ENCODE measurements around the gene PRKCA.
A peak's percentile ranks its signal among the peaks of the same experiment; 100 is the strongest.
"Not testable (repeated sequence)": the region's sequence is repeated elsewhere in the genome, so short reads cannot be mapped to it uniquely, and the experiment has no call there.

The PRKCA gene

GRCh38 chr17:66301864-66302741 is at the start of gene PRKCA:
Gene PRKCA (plus strand): TSS chr17:66302613.
- Mint-ChIP-seq H3K27me3 (ENCODE audit: low read depth) (peaks cover 19% of the 10 kb centered on the region), H3K36me3 (ENCODE audit: low read depth) (peaks cover 19% of the 10 kb centered on the region), H3K27ac (peak within 1 kb of the TSS; percentile 89), H3K4me1 (ENCODE audit: low read depth) (peaks cover 38% of the 10 kb centered on the region), H3K9me3 (no peaks in the 10 kb centered on the region), H3K4me3 (peak within 1 kb of the TSS; percentile 97)

DNA sequence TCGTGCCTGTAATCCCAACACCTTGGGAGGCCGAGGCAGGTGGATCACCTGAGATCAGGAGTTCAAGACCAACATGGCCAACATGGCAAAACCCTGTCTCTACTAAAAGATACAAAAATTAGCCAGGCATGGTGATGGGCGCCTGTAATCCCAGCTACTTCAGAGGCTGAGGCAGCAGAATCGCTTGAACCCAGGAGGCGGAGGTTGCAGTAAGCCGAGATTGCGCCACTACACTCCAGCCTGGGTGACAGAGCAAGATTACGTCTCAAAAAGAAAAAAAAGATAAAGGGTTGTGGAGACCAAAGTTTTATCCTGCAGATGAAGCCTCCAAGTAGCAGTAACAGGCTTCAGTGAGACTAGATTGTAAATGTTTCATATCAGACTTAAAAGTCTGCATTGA is 49.0 kb upstream of the PRKCA start:
- H3K27me3 Mint-ChIP-seq (ENCODE audit: low read depth): not testable (repeated sequence)

DNA sequence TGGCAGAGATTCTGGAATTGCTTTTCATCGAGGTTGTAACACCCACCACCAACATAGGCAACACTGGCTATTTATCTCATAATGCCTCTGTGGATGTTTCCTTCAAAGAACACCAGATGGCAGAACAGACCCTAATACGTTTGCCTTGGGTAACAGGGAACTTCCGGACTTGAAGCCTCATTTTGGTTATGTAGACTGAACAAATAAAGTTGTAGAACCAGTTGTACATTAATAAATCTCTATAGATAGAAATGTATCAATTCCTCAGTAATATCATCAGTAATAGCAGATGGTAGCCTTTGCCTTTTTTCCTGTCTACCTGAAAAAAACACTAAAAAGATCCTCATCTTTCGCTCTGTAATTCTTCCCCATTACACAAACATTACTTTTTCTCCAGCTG is 47.3 kb upstream of the PRKCA start:
- no peaks in the 10 kb centered on the region for H3K27me3 Mint-ChIP-seq (ENCODE audit: low read depth)
- H3K36me3 Mint-ChIP-seq (ENCODE audit: low read depth): no peaks in the 10 kb centered on the region
- H3K27ac Mint-ChIP-seq: peak overlapping the region; percentile 82
- H3K9me3 Mint-ChIP-seq: no peaks in the 10 kb centered on the region
- H3K4me3 Mint-ChIP-seq: peak overlapping the region; percentile 59
- peaks cover 16% of the 10 kb centered on the region for H3K4me1 Mint-ChIP-seq (ENCODE audit: low read depth)

More for the DNA sequence above, 49.0 kb upstream of the PRKCA start:
- not testable (repeated sequence) for H3K9me3 Mint-ChIP-seq; H3K36me3 Mint-ChIP-seq (ENCODE audit: low read depth); H3K27ac Mint-ChIP-seq; H3K4me3 Mint-ChIP-seq
- H3K4me1 Mint-ChIP-seq (ENCODE audit: low read depth): peaks cover 16% of the 10 kb centered on the region

- Mint-ChIP-seq H3K4me1 (ENCODE audit: low read depth) (peaks cover 16% of the 10 kb centered on the region), H3K9me3 (no peaks in the 10 kb centered on the region), H3K4me3 (peak overlapping the region; percentile 59), H3K36me3 (ENCODE audit: low read depth) (no peaks in the 10 kb centered on the region), H3K27ac (peak overlapping the region; percentile 82), H3K27me3 (ENCODE audit: low read depth) (no peaks in the 10 kb centered on the region)
Measured at GRCh38 chr17:66255527-66255971, 46.9 kb upstream of the PRKCA start.

DNA sequence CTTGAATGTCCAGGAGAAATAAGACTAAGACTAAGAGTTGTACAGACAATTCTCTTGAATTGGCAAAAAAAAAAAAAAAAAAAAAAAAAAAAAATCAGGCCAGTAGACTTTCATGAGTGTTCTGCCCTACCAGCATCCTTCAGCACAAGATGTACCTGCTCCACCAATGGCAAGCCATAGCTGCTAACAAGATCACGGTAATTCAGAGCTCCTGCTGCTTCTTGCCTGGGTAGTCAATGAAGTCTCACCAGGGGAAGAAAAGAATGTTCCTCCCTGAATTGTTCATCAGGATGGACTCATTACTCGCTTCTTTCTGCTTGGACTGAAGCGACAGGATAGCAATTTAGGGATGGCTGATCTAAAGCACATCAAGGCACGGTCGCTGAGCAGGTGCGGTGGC is 42.1 kb upstream of the PRKCA start:
- Mint-ChIP-seq H3K9me3 (no peaks in the 10 kb centered on the region), H3K27ac (no peak overlapping the region), H3K27me3 (ENCODE audit: low read depth) (peaks cover 7% of the 10 kb centered on the region), H3K4me3 (no peak overlapping the region), H3K4me1 (ENCODE audit: low read depth) (peaks cover 15% of the 10 kb centered on the region), H3K36me3 (ENCODE audit: low read depth) (no peaks in the 10 kb centered on the region)

DNA sequence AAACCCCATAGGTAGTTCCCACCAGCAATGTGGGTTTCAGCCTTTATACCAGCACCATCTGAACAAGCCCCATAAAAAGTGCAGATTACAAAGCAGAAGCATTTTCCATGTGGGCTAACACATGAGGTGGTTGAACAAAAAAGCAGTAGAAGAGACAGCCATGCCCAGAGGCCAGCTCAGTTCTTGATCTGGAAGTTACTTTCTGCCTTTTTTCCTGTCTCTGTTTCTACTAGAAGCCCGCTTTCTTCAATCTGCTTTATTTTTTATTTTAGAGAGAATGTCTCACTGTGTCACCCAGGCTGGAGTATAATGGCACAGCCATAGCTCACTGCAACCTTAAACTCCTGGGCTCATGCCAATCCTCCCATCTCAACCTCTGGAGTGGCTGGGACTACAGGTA is 41.7 kb upstream of the PRKCA start:
- H3K27ac Mint-ChIP-seq: no peak overlapping the region
- peaks cover 7% of the 10 kb centered on the region for H3K27me3 Mint-ChIP-seq (ENCODE audit: low read depth)
- peaks cover 11% of the 10 kb centered on the region for H3K4me1 Mint-ChIP-seq (ENCODE audit: low read depth)
- H3K36me3 Mint-ChIP-seq (ENCODE audit: low read depth): no peaks in the 10 kb centered on the region
- H3K9me3 Mint-ChIP-seq: no peaks in the 10 kb centered on the region
- H3K4me3 Mint-ChIP-seq: no peak overlapping the region

GRCh38 chr17:66262767-66263166 is 39.6 kb upstream of the PRKCA start:
- no peak overlapping the region for H3K27ac Mint-ChIP-seq

GRCh38 chr17:66264696-66265095 is 37.7 kb upstream of the PRKCA start:
- Mint-ChIP-seq H3K27ac (no peak overlapping the region), H3K4me3 (no peak overlapping the region), H3K9me3 (no peaks in the 10 kb centered on the region), H3K36me3 (ENCODE audit: low read depth) (no peaks in the 10 kb centered on the region), H3K27me3 (ENCODE audit: low read depth) (peaks cover 7% of the 10 kb centered on the region), H3K4me1 (ENCODE audit: low read depth) (peaks cover 5% of the 10 kb centered on the region)

More at GRCh38 chr17:66262767-66263166, 39.6 kb upstream of the PRKCA start:
- H3K4me1 Mint-ChIP-seq (ENCODE audit: low read depth): peaks cover 5% of the 10 kb centered on the region
- no peaks in the 10 kb centered on the region for H3K9me3 Mint-ChIP-seq
- no peak overlapping the region for H3K4me3 Mint-ChIP-seq
- H3K36me3 Mint-ChIP-seq (ENCODE audit: low read depth): no peaks in the 10 kb centered on the region
- H3K27me3 Mint-ChIP-seq (ENCODE audit: low read depth): peaks cover 7% of the 10 kb centered on the region

GRCh38 chr17:66268247-66268927 is 34.0 kb upstream of the PRKCA start:
- no peak overlapping the region for H3K4me3 Mint-ChIP-seq
- H3K36me3 Mint-ChIP-seq (ENCODE audit: low read depth): no peaks in the 10 kb centered on the region
- peaks cover 10% of the 10 kb centered on the region for H3K27me3 Mint-ChIP-seq (ENCODE audit: low read depth)
- peaks cover 5% of the 10 kb centered on the region for H3K4me1 Mint-ChIP-seq (ENCODE audit: low read depth)
- no peak overlapping the region for H3K27ac Mint-ChIP-seq
- no peaks in the 10 kb centered on the region for H3K9me3 Mint-ChIP-seq

DNA sequence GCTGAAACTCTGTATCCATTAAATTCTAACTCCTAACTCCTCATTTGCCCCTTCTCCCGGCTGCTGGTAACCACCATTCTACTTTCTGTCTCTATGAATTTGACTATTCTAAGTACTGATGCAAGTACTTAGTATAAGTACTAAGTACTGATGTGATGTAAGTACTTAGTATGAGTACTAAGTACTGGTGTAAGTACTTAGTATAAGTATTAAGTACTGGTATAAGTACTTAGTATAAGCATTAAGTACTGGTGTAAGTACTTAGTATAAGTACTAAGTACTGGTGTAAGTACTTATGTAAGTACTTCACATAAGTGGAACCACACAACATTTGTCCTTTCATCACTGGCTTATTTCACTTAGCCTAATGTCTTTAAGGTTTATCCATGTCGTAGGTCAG is 32.3 kb upstream of the PRKCA start:
- H3K27ac Mint-ChIP-seq: no peak overlapping the region
- no peaks in the 10 kb centered on the region for H3K4me1 Mint-ChIP-seq (ENCODE audit: low read depth)
- H3K27me3 Mint-ChIP-seq (ENCODE audit: low read depth): peaks cover 3% of the 10 kb centered on the region
- no peaks in the 10 kb centered on the region for H3K36me3 Mint-ChIP-seq (ENCODE audit: low read depth)
- H3K9me3 Mint-ChIP-seq: no peaks in the 10 kb centered on the region
- H3K4me3 Mint-ChIP-seq: no peak overlapping the region

GRCh38 chr17:66271512-66271911 is 30.9 kb upstream of the PRKCA start:
- Mint-ChIP-seq H3K27ac (no peak overlapping the region), H3K4me1 (ENCODE audit: low read depth) (peaks cover 2% of the 10 kb centered on the region), H3K9me3 (no peaks in the 10 kb centered on the region), H3K27me3 (ENCODE audit: low read depth) (peaks cover 9% of the 10 kb centered on the region), H3K4me3 (no peak overlapping the region), H3K36me3 (ENCODE audit: low read depth) (no peaks in the 10 kb centered on the region)

DNA sequence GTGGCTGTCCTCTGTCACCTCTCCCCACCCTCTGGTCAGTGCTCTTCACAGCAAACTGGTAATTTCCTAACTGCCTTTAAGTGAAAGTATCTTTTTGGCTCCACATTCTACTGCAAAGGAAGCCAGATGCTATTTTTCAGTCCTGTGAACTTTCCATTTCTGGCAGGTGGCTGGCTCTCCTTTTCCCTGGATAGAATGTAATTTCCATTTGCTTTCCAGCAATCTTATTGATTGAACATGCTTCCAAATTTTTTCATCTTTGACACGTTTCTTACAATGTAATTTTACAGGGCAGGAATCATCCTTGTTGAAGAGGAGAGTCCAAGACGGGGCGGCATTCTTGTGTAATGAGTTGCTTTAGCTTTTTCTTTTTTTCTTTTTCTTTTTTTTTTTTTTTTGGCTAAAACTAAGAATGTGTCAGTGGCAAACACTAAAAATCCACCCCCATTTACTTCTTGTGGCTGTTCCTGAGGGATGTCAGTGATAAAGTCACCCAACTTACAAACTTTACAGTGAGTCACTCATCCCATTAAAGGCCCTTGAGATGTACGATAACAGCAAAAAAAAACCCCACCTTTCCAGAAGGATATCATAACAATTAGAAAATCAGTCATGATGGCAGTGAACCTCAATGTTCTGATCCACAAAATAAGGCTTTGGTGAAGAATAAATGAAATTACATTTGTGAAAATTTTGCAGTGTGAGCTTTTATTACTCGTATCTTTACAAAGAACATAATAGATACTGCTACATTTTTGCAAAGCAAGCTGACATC is 29.4 kb upstream of the PRKCA start:
- Mint-ChIP-seq H3K27me3 (ENCODE audit: low read depth) (peaks cover 11% of the 10 kb centered on the region), H3K36me3 (ENCODE audit: low read depth) (no peaks in the 10 kb centered on the region), H3K27ac (no peak overlapping the region), H3K9me3 (no peaks in the 10 kb centered on the region), H3K4me3 (no peak overlapping the region), H3K4me1 (ENCODE audit: low read depth) (peaks cover 2% of the 10 kb centered on the region)

GRCh38 chr17:66273586-66273848 is 28.9 kb upstream of the PRKCA start:
- Mint-ChIP-seq H3K4me1 (ENCODE audit: low read depth) (peaks cover 2% of the 10 kb centered on the region), H3K9me3 (no peaks in the 10 kb centered on the region), H3K27me3 (ENCODE audit: low read depth) (peaks cover 11% of the 10 kb centered on the region), H3K27ac (no peak overlapping the region), H3K4me3 (no peak overlapping the region), H3K36me3 (ENCODE audit: low read depth) (no peaks in the 10 kb centered on the region)

DNA sequence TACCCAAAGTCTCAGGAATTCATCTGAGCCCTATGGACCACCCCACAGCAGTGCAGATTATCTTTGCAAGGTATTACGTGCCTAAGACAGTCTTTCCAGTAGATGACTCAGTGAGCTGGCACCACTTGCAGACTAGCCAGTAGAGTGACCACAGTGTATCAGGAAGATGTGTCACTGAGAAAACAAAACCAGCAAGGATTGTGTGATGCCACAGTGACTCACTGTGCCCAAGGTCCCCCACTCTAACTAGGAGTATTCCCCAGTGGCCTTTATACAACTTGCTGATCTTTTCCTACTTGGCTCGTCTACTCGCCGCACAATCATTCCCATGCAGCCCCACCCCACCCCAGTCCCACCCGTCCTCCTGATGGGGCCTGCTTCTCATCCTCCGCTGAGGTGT is 26.8 kb upstream of the PRKCA start:
- H3K4me3 Mint-ChIP-seq: no peak overlapping the region
- no peaks in the 10 kb centered on the region for H3K36me3 Mint-ChIP-seq (ENCODE audit: low read depth)
- no peaks in the 10 kb centered on the region for H3K9me3 Mint-ChIP-seq
- no peak overlapping the region for H3K27ac Mint-ChIP-seq
- peaks cover 8% of the 10 kb centered on the region for H3K27me3 Mint-ChIP-seq (ENCODE audit: low read depth)
- peaks cover 2% of the 10 kb centered on the region for H3K4me1 Mint-ChIP-seq (ENCODE audit: low read depth)
